ENCODE data around the gene CAPZA1. TPM values are rescaled to one million over a fixed set of nuclear protein-coding genes. Genes with fewer than 3 reads are reported as not detected.

The CAPZA1 gene
- total RNA-seq, 4 donors from 2014 or later: 116 to 181 (median 179) TPM

- no peak for TF ChIP-seq CTCF (IDR thresholded peaks at IDR 0.05)
- no peak for TF ChIP-seq POLR2A (IDR thresholded peaks at IDR 0.05)
- Histone ChIP-seq H3K27ac (peak overlapping the region in 3 of 4 donors; percentile 65 to 100 (median 93)), H3K9me3 (no peaks in the 10 kb centered on the region), H3K4me3 (no peak overlapping the region), H3K36me3 (peaks cover 0 to 40% (median 0%) of the 10 kb centered on the region in 3 donors), H3K4me1 (peaks cover 16 to 78% (median 24%) of the 10 kb centered on the region in 4 donors), H3K27me3 (no peaks in the 10 kb centered on the region)
- peak in 1 of 3 donors; percentile 40 for DNase-seq
Measured at GRCh38 chr1:112702067-112702395, 82.4 kb downstream of the CAPZA1 start.

GRCh38 chr1:112702420-112703261 lies 83.0 kb downstream of the CAPZA1 start:
- Histone ChIP-seq H3K27me3 (no peaks in the 10 kb centered on the region), H3K4me1 (peaks cover 16 to 80% (median 24%) of the 10 kb centered on the region in 4 donors), H3K4me3 (no peak overlapping the region), H3K9me3 (no peaks in the 10 kb centered on the region), H3K36me3 (peaks cover 0 to 34% (median 0%) of the 10 kb centered on the region in 3 donors), H3K27ac (peak overlapping the region in 3 of 4 donors; percentile 11 to 100 (median 93))
- DNase-seq: peak in 1 of 3 donors; percentile 42
- no peak for TF ChIP-seq POLR2A (IDR thresholded peaks at IDR 0.05)
- TF ChIP-seq CTCF (IDR thresholded peaks at IDR 0.05): no peak

GRCh38 chr1:112703706-112704105 lies 84.1 kb downstream of the CAPZA1 start:
- Histone ChIP-seq H3K27ac (peak overlapping the region in 3 of 4 donors; percentile 92 to 100 (median 93)), H3K36me3 (peaks cover 0 to 30% (median 0%) of the 10 kb centered on the region in 3 donors), H3K4me3 (no peak overlapping the region), H3K9me3 (no peaks in the 10 kb centered on the region), H3K27me3 (no peaks in the 10 kb centered on the region), H3K4me1 (peaks cover 16 to 76% (median 24%) of the 10 kb centered on the region in 4 donors)
- TF ChIP-seq POLR2A (IDR thresholded peaks at IDR 0.05) (no peak), CTCF (IDR thresholded peaks at IDR 0.05) (no peak)
- no peak for DNase-seq

DNA sequence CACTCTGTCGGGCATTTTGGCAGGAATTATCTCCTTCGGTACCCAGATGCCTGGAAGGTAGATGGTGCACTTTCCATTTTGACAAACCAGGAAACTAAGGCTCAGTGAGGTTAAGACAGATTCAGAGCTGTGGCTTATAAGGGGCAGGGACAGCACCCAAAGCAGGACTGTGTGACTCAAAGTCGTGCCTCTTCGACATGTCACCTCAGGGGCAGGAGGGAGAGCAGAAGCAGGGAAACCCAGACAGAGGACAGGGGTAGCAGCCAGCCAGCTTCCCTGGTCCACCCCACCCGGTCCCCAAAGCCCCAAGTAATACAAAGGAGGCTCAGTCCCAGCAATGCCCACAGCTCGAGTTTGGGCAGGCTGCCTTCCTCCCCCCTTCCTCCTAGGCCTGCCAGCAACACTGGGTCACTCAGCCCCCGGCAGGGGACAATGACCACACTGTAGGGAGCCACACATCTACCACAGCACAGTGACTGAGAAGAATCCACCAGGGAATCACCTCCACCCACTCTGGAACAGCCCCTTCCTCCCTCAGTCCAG lies 84.8 kb downstream of the CAPZA1 start:
- no peak for DNase-seq
- Histone ChIP-seq H3K4me1 (peaks cover 16 to 68% (median 23%) of the 10 kb centered on the region in 4 donors), H3K27me3 (no peaks in the 10 kb centered on the region), H3K36me3 (peaks cover 0 to 30% (median 0%) of the 10 kb centered on the region in 3 donors), H3K4me3 (peak overlapping the region in 2 of 4 donors; percentile 77 to 99), H3K9me3 (no peaks in the 10 kb centered on the region), H3K27ac (peak overlapping the region; percentile 84 to 100 (median 92))
- TF ChIP-seq CTCF (IDR thresholded peaks at IDR 0.05): no peak
- no peak for TF ChIP-seq POLR2A (IDR thresholded peaks at IDR 0.05)

DNA sequence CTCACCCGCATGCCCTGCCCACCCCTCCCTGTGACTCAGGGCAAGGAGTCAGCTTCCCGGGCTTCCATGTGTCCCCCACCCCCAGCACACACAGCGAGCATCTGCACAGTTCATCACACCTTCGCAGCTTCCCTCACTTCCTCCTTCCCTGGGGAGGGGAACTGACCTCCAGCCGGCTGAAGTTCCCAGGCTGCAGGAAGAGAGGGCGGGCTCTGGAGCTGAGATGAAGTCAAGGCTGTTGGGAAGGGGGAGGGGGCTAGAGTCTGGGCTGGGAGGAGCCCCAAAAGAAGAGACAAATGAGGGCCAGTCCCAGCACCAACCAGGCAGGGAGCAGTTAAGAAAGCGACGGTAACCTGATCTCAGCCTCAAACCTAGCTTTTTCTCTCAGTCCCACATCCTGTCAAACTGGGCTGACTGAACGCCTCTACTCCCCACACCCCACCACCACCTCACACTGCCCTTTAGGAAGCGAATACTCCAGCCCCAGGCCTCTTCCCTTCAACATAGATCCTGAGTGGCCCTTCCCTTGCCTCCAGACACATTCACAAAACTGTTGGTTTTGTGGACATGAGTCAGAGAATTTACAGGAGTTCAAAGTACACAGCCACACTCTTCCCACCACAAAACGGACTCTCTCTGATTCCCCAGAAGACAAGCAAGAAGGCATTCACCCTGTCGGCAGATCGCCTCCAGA lies 85.4 kb downstream of the CAPZA1 start:
- Histone ChIP-seq H3K36me3 (peaks cover 0 to 30% (median 0%) of the 10 kb centered on the region in 3 donors), H3K4me1 (peaks cover 12 to 62% (median 20%) of the 10 kb centered on the region in 4 donors), H3K9me3 (no peaks in the 10 kb centered on the region), H3K4me3 (peak overlapping the region in 3 of 4 donors; percentile 73 to 99 (median 77)), H3K27ac (peak overlapping the region; percentile 84 to 100 (median 92)), H3K27me3 (no peaks in the 10 kb centered on the region)
- TF ChIP-seq POLR2A (IDR thresholded peaks at IDR 0.05): peak; percentile 43 to 74
- no peak for TF ChIP-seq CTCF (IDR thresholded peaks at IDR 0.05)
- DNase-seq: peak; percentile 66 to 89 (median 83)

All from Peyer's patch (tissue), 4 donors.